Limb (tissue), 2 donors: ENCODE data around the gene BBS9.
"Not testable (repeated sequence)": the region's sequence is repeated elsewhere in the genome, so short reads cannot be mapped to it uniquely, and the experiment has no call there.

Experiments
- DNase-seq, 2 donors: peaks; one replicate each; pipeline ENCODE4 v3.0.0-alpha.2; 2016; ENCODE audit errors: extremely low spot score in 2 of 2

Gene BBS9

GRCh38 chr7:33128990-33129805, at the start of gene BBS9:
Gene BBS9, plus strand, starts transcription at chr7:33129564. Its CDS starts 16,689 bp downstream, at chr7:33146253.
- DNase-seq = peak; percentile 93 to 98

DNA sequence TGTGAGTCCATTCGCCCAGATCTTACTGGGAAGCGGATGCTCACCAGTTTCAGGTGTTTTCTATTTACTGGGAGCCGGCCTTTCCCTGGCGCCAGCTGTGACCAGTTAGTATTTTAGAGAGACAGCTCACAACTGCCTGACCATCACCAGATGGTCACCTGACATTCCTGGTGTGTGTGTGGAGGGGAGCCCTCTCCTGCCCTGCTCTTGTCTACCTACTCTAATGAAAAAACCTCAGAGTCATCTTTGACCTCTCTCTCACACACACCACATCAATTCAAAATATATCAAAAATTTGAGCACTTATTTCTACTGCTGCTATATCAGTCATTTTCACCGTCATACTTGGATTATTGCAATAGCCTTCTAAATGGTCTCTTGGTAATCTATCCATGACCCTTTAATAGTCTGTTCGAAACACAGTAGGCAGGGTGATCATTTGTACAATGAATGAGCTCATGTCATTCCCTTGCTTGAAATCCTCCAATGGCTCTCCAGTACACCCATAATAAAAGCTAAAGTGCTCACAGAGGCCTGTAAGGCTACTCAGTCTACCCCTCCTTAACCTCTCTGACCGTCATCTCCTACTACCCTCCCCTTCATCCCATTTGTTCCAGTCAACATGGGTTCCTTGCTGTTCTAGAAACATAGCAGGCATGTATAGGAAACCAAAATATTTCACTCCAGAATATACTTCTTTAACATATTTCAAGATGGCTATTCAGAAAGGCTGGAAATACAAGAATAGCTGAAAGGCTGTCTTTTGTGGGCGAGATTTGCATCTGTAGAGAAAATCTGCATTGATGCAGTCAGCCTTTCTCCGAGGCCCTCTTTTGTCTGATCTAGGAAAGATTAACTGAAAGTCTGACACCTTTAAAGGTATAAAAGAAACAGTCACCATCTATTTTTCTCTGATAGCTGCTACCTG, 49.3 kb upstream of the BBS9 start:
- DNase-seq = no peak

DNA sequence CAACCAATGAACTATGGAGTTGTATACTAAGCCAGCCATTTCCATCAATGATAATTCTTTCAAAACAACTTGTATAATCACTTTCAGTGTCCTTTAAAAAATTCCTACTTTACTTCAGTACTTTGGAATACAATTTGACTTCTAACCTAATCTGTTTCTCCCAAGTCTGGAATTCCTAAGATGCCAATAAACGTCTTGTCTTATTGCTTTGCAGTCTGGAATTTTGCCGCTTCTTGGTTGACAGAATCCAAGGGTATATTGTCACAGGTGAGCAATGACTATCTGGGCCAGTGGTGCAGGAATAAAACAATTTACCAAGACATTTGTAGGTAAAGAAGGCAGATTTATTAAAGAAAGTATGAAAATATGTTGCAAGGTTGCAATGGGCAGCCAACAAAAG, 42.0 kb upstream of the BBS9 start:
- no peak for DNase-seq

GRCh38 chr7:33087858-33088257, 41.5 kb upstream of the BBS9 start:
- DNase-seq = no peak

DNA sequence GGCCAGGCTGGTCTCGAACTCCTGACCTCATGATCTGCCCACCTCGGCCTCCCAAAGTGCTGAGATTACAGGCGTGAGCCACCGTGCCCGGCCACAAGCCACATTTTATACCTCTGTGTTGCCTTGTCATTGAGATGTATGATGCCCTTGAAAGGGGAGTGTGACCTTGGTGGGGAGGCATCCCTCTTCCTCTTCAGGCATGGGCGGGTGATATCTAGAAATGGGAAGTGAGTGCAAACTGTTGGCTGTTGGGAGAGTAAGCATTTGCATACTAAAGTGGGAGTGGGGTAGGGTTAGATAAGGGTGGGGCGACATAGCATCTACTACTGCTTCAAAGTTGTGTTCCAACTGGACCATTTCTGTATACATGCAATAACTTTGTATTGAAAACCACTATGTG, 40.2 kb upstream of the BBS9 start:
- DNase-seq = no peak

DNA sequence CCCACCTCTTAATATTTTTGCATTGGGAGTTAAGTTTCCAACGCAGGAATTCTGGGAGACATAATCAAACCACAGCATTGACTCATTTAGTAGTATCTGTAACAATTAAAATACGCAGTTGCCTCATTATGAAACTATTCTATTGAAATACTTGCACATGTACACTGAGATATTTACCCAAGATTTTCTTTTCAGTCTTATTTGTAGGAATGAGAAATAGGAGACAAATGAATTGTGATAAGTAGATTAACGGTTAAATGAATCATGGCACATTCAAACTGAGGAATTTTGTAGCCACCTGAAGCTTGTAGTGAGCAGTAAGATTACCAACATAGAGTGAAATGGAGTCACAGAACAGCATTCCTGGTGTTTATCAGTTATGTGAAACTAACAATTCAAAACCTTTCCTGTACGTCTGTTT, 38.2 kb upstream of the BBS9 start:
- no peak for DNase-seq

DNA sequence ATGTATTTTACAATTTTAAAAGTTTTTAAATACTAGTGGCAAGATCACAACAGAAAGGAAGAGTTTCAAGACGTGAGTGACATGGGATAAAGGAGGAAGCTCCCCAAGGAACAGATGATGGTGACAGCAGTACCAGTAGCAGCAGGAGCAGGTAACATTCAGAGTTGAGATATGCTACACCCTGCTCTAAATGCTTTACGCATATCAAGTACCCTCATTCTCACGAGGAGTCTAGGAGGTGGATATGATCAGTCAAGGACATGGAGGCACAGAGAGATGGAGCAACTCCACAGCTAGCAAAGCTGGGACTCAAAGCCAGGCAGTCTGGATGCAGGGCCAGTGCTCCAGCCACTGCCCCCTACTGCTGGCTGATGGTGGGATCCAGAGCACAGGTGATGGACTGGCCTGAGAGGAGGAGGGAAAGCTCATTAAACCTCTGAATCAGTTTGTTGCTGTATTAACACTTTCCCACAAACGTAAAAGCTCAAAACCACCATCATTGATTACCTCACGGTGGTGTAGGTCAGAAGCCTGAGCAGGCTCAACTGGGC, 37.6 kb upstream of the BBS9 start:
- no peak for DNase-seq

- no peak for DNase-seq
Observed at GRCh38 chr7:33093266-33093665, 36.1 kb upstream of the BBS9 start.

DNA sequence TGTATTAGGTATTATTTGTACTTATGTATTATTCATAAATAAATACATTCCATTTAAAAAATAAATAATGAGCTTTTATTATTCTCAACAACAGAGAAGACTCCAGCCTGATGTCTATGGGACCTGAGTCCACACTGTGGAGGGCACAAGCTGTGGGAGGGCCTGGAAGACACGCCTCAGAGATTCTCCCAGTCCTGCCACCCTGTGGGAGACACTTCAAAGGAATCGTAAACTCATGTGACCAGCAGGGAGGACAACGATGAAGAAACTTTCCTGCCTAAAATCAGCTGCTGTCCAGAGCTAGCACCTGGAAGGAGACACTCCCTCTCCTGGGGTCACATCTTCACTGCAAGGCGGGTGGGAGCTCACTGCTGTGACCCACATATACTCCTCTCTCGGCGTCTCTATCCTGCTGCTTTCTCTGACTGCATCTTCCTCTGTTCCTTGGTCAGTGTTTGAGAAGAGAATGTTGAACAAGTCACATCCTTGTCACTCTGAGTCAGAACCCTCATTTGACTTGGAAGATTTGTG, 34.6 kb upstream of the BBS9 start:
- not testable (repeated sequence) for DNase-seq

- no peak for DNase-seq
Observed at GRCh38 chr7:33099154-33099940, 30.0 kb upstream of the BBS9 start.

- no peak for DNase-seq
Observed at GRCh38 chr7:33100770-33101169, 28.6 kb upstream of the BBS9 start.

GRCh38 chr7:33101906-33102305, 27.5 kb upstream of the BBS9 start:
- no peak for DNase-seq

DNA sequence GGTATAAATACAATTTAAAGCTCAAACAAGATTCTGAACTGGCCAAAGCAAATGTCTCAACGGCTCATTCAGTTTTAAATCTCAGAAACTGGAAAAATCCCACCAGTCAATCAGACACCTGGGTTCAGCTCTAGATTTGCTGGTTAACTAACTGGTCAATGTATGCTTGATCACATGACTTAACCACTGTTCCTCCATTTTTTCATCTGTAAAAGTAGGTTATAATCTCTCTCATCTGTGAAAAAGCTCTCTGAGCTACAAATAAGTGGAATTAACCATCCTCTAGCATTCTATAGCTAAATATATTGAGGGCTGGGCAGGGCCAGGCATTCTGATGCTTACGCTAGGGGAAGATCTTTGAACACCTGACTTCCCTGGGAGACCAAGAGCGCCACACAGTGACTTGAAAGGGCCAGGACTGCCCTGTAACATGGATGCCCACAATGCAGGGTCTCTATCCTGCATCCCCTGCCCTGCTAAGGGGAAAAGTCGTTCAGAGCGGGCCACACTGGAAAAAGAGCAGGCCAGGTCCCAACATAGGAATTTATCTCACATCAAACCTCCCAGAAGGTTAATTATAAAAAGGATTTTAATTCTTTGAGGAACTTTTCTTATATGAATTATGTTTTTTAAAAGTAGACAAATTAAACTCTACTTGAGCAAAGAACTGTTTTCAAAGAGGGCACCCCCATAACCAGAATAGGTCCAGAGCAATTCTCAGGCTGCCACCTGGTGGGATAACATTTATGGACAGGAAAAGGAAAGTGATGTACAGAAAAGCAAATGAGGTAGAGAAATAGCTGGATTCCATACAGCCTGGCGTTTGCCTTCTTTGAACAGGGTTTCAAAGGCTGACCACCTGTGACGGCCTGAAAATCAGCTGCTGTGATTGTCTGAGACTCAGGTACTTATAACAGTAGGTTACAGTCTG, 22.0 kb upstream of the BBS9 start:
- DNase-seq = peak; percentile 45 to 60

DNA sequence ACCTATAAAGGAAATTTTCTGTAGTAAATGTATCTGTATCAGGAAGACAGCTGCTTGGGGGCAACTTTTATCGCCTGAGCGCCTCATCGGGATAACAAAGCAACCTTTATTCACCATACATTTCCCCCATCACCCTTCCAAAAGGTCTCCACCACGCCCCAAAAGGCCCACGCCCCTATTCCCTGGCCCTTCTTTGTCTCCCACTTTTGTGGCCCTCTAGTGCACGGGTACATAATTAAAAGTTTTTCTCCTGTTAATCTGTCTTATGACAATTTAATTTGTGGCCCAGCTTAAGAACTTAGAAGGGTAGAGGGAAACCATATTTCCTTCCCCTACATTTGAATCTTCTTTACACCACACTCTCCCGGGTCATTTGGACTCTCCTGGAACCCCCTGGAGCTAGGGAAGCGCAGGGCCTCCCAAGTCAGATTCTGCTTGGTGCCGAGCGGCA, 20.8 kb upstream of the BBS9 start:
- DNase-seq = peak in 1 of 2 donors; percentile 38

- peak; percentile 83 to 91 for DNase-seq
Observed at GRCh38 chr7:33109005-33109757, 20.2 kb upstream of the BBS9 start, which contains the start of gene RP9. Gene RP9, minus strand, starts transcription at chr7:33109404. Its CDS starts 32 bp downstream, at chr7:33109372.

DNA sequence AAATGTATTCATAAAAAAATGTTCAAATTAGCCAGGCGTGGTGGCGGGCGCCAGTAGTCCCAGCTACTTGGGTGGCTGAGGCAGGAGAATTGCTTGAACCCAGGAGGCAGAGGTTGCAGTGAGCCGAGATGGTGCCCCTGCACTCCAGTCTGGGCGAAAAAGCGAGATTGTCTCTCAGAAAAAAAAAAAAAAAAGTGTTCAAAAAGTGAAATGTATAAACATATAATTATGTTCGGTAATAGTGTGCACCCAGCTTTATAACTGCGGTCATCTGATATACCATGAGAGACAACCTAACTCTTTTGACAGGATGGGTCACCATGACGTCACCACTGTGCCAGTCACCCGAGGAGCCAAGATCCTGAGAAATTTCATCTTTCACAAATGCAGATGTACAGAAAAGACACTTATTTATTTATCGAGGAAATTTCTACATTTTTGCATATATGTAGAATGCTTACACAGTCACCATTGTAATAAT, 19.6 kb upstream of the BBS9 start:
- DNase-seq = no peak

- DNase-seq = no peak
Observed at GRCh38 chr7:33111614-33112013, 17.8 kb upstream of the BBS9 start.

GRCh38 chr7:33114976-33115375, 14.4 kb upstream of the BBS9 start:
- DNase-seq = no peak

- no peak for DNase-seq
Observed at GRCh38 chr7:33118383-33118782, 11.0 kb upstream of the BBS9 start.
